Stimulated activated CD8-positive, alpha-beta memory T cell treated with anti-CD3 and anti-CD28 coated beads, Interleukin-4, amount 100 ng/mL, for 24 hours (primary cell): ENCODE data around the gene HAAO.
"Not testable (repeated sequence)": the region's sequence is repeated elsewhere in the genome, so short reads cannot be mapped to it uniquely, and the experiment has no call there.

Experiments used
- DNase-seq: peaks from one replicate; pipeline ENCODE4 v3.0.0-alpha.2; 2020; ENCODE audit warnings: low read depth

The HAAO gene

DNA sequence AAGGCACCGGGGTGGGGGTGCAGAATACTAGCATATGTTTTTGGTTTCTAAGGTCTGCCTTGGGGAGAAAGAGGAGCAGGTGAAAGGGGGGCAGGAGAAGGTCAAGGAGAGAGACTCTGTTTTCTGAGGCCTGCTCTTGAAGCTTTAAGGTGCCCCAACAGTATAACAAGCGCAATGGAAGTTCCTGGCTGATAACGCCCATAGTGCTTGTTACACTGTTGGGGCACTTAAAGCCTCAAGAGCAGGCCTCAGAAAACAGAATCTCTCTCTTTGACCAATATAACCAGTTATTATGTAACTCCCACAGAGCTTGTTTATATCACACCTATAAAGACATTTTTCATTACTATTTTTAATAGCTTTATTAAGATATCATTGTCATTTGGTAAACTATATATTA lies 45.0 kb downstream of the HAAO start:
- no peak for DNase-seq

GRCh38 chr2:42744545-42745082 lies 47.8 kb downstream of the HAAO start:
- no peak for DNase-seq

- no peak for DNase-seq
Measured at GRCh38 chr2:42743659-42743990, 48.8 kb downstream of the HAAO start.

DNA sequence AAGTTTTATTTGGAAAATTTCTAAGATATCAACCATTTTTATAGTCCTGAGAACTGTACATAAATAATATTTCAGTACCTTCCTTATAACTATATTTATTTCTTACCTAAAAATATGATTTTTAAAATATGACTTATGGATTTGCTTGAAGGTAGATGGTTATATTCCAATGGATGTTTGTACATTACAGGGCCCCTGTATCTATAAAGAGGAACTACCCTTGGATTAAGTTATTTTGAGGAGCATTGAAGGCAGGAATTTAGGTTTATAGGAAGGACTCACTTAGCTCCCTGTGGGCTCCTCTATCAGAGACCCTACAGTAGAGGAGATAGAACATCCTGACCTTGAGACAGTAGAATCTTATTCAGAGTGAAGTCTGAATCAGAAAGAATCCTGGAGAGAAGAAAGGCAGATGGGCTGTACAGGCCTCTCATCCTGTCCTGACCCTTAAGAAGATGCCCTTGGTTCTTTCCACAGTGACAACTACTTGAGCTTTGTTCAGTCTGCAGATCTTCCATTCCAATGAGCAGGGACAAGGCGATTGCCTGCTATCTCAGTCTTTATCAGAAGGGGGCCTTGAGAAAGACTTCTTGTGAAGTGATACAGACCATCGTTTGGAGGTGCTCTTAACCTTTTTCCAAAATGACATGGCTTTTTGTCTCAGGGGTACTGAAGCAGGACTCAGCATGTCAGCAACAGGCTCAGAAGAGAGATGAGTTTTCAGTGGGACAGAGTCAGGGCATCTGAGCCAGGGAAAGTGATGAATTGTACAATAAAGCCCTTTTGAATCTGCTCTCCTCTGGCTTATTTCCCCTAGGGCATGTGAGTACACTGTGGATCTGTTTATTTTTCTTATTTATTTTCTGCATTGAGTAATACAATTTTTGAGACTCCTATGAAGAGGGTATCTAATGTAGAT lies 49.4 kb downstream of the HAAO start:
- no peak for DNase-seq

GRCh38 chr2:42741140-42741539 lies 51.2 kb downstream of the HAAO start:
- no peak for DNase-seq

DNA sequence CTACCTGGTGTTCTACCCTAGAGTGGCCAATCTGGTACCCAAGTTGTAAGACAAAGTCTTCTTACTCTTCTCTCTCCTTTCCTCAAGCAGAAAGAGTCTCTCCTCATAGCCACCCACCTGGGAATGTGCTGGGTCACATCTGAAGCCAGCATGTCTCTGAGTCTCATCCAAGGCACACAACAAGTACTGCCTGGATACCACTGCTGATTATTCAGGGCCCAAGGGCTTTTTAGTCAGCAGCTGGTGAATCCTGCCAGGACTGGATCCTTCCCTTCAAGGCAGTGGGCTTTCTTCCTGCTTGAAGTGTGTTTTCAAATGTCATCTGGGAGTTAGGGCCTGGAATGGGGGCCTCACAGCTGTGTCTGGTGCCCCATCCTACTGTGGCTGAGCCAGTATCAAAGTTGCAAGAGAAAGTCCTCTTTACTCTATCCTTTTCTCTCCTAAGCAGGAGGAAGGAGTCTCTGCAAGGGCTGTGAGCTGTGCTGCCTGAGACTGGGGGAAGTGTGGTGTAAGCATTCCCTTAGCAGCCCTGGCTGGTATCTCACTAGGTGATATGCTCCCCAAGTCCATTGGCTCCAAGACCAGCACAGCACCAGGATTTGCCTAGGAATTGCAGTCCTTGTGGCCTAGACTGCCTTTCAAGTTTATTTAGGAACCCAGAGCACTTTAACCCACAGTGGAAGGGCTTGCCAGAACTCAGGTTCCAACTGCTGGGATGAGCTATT lies 55.6 kb downstream of the HAAO start:
- no peak for DNase-seq

DNA sequence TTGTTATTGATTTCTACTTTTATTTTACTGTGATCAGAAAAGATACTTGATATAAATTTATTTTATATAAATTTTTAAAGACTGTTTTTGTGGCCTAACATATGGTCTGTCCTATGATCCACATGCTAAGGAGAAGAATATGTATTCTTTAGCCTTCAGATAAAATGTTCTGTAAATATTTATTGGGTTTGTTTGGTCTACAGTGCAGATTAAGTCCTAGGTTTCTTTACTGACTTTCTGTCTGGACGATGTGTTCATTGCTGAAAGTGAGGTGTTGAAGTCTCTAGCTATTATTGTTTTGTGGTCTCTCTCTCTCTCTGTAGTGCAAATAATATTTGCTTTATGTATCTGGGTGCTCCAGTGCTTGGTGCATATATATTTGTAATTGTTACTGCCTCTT lies 58.5 kb downstream of the HAAO start:
- no peak for DNase-seq

- DNase-seq = not testable (repeated sequence)
Measured at GRCh38 chr2:42731316-42731715, 61.1 kb downstream of the HAAO start.

GRCh38 chr2:42726680-42727079 lies 65.7 kb downstream of the HAAO start:
- DNase-seq = no peak

GRCh38 chr2:42725657-42726056 lies 66.7 kb downstream of the HAAO start:
- no peak for DNase-seq

GRCh38 chr2:42724886-42725285 lies 67.5 kb downstream of the HAAO start:
- no peak for DNase-seq

DNA sequence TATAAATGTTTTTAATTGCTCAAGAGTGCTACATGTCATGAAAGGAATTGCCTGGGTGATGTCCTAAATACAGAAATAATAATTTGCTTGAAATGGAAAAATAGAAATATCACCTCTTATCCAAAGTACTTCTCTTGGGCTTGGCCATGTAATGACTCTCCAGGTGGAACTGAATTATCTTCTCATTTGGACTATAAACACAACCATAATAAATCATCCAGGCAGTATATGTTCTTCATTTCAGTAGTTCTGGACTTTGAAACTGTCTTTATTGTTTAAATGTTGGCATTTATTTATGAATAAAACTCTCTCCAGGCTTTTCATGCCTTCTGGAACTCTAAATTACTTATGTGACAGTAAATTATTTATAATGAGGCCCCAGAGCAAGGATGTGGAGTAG lies 68.9 kb downstream of the HAAO start:
- DNase-seq = no peak

DNA sequence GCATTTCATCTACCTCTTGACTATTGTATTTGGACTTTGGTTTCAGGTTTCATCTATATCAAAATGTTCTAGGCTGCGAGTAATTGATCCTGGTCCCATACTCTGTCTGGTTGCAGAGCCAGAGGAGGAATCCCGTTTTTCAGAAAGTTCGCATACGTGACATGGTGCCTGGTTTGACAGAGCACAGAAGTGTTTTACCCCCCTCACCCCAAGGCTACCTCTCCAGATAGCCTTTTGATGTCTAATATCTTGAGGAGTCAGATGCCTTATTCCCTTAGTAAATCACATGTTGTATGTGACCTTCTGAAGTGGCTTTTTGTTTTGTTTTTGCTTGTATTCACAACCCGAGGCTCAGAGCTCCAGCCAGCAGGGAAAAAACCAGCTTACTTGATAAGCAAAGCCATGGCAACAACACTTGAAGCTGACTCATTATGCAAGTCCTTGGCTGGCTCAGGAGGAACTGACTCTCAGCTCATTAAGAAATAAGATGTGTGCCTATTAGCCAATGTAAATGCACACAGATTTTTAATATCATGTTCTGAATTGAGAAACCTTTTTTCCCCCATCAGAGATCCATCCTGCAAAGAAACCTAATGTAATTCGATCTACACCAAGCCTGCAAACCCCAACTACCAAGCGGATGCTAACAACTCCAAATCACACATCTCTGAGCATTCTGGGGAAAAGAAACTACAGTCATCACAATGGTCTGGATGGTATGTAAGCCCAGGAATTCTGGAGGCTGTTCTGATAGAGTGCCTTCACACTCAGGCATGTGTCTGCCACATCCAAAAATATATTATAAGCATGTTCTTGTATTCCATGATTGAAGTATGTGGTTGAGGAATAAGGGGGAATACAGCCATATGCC lies 69.8 kb downstream of the HAAO start:
- no peak for DNase-seq

DNA sequence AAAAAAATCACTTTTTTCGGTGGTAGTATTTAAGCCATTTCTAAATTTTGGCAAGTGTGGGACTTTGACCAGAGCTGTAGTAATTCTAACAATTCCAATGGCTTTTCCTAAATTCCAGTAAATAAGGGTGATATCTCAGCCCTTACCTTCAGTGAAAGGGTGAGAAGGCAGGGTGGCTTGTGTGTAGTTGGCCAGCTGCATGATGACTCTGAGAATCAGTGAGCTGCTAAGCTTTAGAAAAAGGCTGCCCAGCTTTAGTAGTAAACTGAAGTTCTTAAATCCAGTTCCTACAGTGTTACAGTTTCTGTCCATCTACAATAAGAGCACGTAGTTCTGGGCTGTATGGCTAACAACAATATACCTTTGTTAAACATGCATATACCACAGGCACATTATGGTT lies 70.5 kb downstream of the HAAO start:
- no peak for DNase-seq
